ENCODE results near the gene DUSP28.

Gene DUSP28

GRCh38 chr2:240601061-240601830, 41.1 kb downstream of the DUSP28 start:
- no peak for DNase-seq

GRCh38 chr2:240601831-240602160, 41.6 kb downstream of the DUSP28 start:
- DNase-seq = no peak

GRCh38 chr2:240602266-240603050, 42.3 kb downstream of the DUSP28 start:
- no peak for DNase-seq

- no peak for DNase-seq
Observed at GRCh38 chr2:240603081-240603835, 43.1 kb downstream of the DUSP28 start.

GRCh38 chr2:240603846-240604245, 43.7 kb downstream of the DUSP28 start:
- no peak for DNase-seq

GRCh38 chr2:240604291-240604938, 44.3 kb downstream of the DUSP28 start:
- DNase-seq = no peak

GRCh38 chr2:240604939-240605716, 45.0 kb downstream of the DUSP28 start:
- DNase-seq = no peak

GRCh38 chr2:240605867-240606743, 45.9 kb downstream of the DUSP28 start:
- DNase-seq = no peak

- DNase-seq = no peak
Observed at GRCh38 chr2:240611601-240612210, 51.5 kb downstream of the DUSP28 start.
